Stimulated activated naive CD8-positive, alpha-beta T cell treated with anti-CD3 and anti-CD28 coated beads, Interleukin-15, Interleukin-2, amounts not matched to agents 100 ng/mL and 50 ng/mL, for 24 hours (primary cell): ENCODE results near the gene POSTN.
"Not testable (repeated sequence)": the region's sequence is repeated elsewhere in the genome, so short reads cannot be mapped to it uniquely, and the experiment has no call there.

ENCODE experiments used
- H3K27ac Mint-ChIP-seq: one replicate; pipeline ENCODE4 v1.8.0; 2021; ENCODE audit warnings: mild to moderate bottlenecking, mixed read lengths
- H3K27me3 Mint-ChIP-seq: one replicate; pipeline ENCODE4 v1.8.0; 2021; ENCODE audit warnings: mixed read lengths
- H3K36me3 Mint-ChIP-seq: one replicate; pipeline ENCODE4 v1.8.0; 2021; ENCODE audit warnings: low read depth, mixed read lengths
- H3K4me1 Mint-ChIP-seq: one replicate; pipeline ENCODE4 v1.8.0; 2021; ENCODE audit warnings: low read depth, mixed read lengths
- H3K4me3 Mint-ChIP-seq: one replicate; pipeline ENCODE4 v1.8.0; 2021; ENCODE audit warnings: mild to moderate bottlenecking, mixed read lengths
- H3K9me3 Mint-ChIP-seq: one replicate; pipeline ENCODE4 v1.8.0; 2021; ENCODE audit warnings: mixed read lengths

POSTN gene

GRCh38 chr13:37608750-37609339 is 10.3 kb upstream of the POSTN start:
- no peaks in the 10 kb centered on the region for H3K4me1 Mint-ChIP-seq
- H3K9me3 Mint-ChIP-seq: no peaks in the 10 kb centered on the region
- no peaks in the 10 kb centered on the region for H3K36me3 Mint-ChIP-seq
- H3K27me3 Mint-ChIP-seq: no peaks in the 10 kb centered on the region
- H3K4me3 Mint-ChIP-seq: no peak overlapping the region
- no peak overlapping the region for H3K27ac Mint-ChIP-seq

GRCh38 chr13:37602733-37603381 is 4.3 kb upstream of the POSTN start:
- Mint-ChIP-seq H3K27me3 (peaks cover 4% of the 10 kb centered on the region), H3K4me1 (no peaks in the 10 kb centered on the region)

GRCh38 chr13:37601648-37602440 is 3.3 kb upstream of the POSTN start:
- no peaks in the 10 kb centered on the region for H3K9me3 Mint-ChIP-seq
- no peak overlapping the region for H3K27ac Mint-ChIP-seq
- no peaks in the 10 kb centered on the region for H3K4me1 Mint-ChIP-seq
- H3K4me3 Mint-ChIP-seq: no peak overlapping the region
- no peaks in the 10 kb centered on the region for H3K36me3 Mint-ChIP-seq
- peaks cover 4% of the 10 kb centered on the region for H3K27me3 Mint-ChIP-seq

More at GRCh38 chr13:37602733-37603381, 4.3 kb upstream of the POSTN start:
- H3K4me3 Mint-ChIP-seq: no peak overlapping the region
- no peak overlapping the region for H3K27ac Mint-ChIP-seq
- no peaks in the 10 kb centered on the region for H3K36me3 Mint-ChIP-seq
- H3K9me3 Mint-ChIP-seq: no peaks in the 10 kb centered on the region

DNA sequence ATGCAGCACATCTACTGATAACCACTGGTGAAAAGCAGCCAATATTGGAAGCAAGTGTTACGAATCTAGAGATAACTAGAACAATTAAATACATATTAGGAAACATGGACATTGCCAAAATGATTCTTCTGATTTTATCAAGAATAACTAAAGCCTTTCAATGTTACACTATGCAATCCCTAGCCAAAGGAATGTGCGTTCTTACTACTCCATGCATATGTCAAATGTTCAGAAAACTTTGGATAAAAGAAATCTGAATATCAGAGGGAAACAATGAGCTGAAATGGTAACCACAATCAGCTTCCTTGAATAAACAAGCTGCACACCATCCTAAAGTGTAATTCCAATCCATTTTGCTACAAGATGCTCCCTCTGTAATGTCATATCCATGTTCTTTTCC is 951 bp upstream of the POSTN start:
- Mint-ChIP-seq H3K27me3 (peaks cover 4% of the 10 kb centered on the region), H3K4me3 (no peak overlapping the region), H3K27ac (no peak overlapping the region), H3K36me3 (no peaks in the 10 kb centered on the region), H3K9me3 (no peaks in the 10 kb centered on the region), H3K4me1 (no peaks in the 10 kb centered on the region)

DNA sequence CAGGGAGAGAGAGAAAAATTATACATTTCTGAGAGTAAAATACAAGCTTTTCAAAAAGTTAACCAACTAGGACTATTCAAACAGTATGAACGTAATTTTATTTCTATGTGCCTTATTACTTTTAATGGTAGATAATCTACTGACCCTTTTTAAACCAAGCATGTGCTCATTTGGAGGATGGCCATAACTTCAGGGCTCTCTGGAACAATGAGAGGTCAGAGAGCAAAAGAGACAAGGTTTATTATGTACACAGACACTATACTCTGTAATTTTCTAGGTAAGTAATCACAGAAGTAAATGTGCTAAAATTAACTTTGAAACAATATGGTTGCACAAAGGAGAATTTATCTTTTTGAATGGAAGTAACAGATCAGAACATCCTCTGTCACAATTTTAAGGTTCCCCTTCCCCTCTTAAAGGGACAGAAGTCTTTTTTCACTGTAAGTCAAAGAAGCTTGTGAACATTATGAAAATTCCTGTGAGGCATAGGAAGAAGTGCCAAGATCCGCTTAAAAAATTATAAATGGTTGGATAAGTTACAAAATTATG is 1.0 kb downstream of the POSTN start:
- Mint-ChIP-seq H3K27me3 (no peaks in the 10 kb centered on the region), H3K4me3 (no peak overlapping the region), H3K9me3 (no peaks in the 10 kb centered on the region), H3K27ac (no peak overlapping the region), H3K36me3 (no peaks in the 10 kb centered on the region), H3K4me1 (no peaks in the 10 kb centered on the region)

DNA sequence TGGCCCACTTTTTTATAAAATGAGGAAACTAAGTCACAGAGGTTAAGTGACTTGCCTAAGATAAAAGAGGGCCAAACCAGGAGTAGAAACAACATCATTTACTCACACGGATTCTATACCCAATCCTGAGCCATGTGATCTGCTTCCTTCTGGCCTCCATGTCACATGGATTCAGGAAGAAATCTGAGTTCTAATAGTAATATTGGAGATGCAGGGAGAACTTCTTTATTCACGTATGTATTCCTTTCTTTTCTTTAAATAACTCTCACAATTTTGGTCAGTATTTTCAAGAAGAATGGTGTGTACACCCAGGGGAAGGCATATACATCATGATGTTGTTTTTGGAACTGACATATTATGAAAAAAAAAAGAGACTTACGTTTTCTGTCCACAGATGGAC is 1.8 kb downstream of the POSTN start:
- Mint-ChIP-seq H3K4me1 (no peaks in the 10 kb centered on the region), H3K27ac (no peak overlapping the region), H3K4me3 (no peak overlapping the region), H3K9me3 (no peaks in the 10 kb centered on the region), H3K27me3 (no peaks in the 10 kb centered on the region), H3K36me3 (no peaks in the 10 kb centered on the region)

DNA sequence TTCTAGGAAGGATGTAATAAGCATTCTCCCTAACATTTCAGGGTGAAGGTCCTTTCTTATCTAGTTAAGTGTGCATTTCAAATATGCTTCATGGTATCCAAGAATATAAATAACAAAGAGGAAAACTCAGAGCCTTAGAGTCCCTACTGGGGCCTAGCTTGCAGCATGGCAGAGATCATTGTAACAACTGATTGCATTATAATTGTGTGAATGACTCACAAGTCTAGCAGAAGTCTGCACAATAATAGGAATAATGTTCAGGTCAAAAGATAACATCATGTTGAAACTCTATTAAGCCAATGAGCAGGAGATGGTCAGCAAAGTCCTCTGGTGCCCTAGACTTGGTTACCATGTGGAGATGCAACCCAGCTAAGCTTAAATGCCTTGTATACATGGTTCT is 3.4 kb downstream of the POSTN start:
- Mint-ChIP-seq H3K4me1 (no peaks in the 10 kb centered on the region), H3K27ac (no peak overlapping the region), H3K36me3 (no peaks in the 10 kb centered on the region), H3K27me3 (no peaks in the 10 kb centered on the region), H3K4me3 (no peak overlapping the region), H3K9me3 (no peaks in the 10 kb centered on the region)

DNA sequence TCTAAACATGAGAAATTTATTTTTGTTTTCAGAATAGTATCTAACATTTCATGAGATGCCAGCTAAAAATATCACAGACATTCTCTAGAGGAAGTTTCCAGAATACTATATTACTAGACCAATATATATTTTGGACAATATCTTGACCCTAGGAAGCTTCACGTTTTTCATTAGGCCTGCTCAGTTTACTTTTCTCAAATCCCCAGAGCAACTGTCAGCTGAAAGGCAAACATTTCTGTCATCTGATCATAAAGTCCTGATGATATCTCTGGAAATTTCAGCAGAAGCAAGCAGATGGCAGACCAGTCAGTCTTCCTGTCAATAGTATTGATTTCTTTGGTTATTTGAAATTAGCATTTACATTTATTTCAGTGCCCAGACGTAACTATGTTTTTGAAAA is 4.0 kb downstream of the POSTN start:
- Mint-ChIP-seq H3K36me3 (no peaks in the 10 kb centered on the region), H3K9me3 (no peaks in the 10 kb centered on the region), H3K4me3 (no peak overlapping the region), H3K27ac (no peak overlapping the region), H3K4me1 (no peaks in the 10 kb centered on the region), H3K27me3 (no peaks in the 10 kb centered on the region)

DNA sequence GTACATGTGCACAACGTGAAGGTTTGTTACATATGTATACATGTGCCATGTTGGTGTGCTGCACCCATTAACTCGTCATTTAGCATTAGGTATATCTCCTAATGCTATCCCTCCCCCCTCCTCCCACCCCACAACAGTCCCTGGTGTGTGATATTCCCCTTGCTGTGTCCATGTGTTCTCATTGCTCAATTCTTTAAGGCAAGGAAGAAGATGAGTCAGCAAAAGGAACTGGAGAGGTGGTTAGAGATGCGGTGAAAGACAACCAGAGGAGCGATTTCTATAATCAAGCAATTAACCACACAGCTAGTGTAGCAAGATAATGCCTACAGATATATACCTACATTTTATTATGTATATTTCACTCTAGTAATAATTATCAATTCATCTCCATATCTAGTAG is 9.2 kb downstream of the POSTN start:
- not testable (repeated sequence) for H3K27me3 Mint-ChIP-seq, H3K9me3 Mint-ChIP-seq, H3K4me3 Mint-ChIP-seq, H3K4me1 Mint-ChIP-seq, H3K27ac Mint-ChIP-seq, H3K36me3 Mint-ChIP-seq

DNA sequence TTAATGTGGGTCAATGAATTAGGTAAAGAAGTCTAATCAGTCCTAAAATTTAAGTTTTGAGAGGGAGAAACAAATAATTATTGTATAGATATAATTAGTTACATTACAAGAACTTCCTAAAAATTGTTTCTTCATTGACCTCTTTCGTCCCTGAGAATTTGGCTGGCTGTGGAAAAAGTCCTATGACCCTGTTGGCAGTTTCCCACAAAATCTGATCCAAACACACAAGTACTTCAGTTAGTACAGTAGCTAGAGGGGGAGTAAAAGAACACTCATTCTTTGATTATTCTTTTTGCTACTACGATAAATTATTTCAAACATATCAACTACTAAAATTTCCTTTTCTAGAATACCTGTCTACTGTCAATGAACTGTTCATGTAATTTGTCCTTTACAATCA is 11.3 kb downstream of the POSTN start:
- Mint-ChIP-seq H3K4me3 (no peak overlapping the region), H3K36me3 (no peaks in the 10 kb centered on the region), H3K27me3 (no peaks in the 10 kb centered on the region), H3K4me1 (no peaks in the 10 kb centered on the region), H3K27ac (no peak overlapping the region), H3K9me3 (peaks cover 3% of the 10 kb centered on the region)

DNA sequence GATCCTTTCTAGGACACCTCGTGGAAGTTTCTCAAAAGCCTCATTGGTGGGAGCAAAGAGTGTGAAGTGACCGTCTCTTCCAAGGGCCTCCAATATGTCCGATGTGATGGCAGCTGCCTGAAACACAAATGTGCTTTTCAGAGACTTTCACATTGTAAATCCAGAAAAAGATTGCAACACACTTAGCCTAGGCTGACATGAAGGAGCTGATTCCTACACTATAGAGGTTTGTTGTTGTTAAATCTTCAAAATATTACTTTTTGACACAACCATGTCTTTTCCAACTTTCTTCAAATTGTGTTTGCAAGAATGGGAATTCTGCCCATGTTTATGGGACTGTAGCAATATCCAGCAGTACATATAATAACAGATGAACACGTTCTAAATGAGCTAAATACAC is 12.4 kb downstream of the POSTN start:
- Mint-ChIP-seq H3K27ac (no peak overlapping the region), H3K27me3 (no peaks in the 10 kb centered on the region), H3K36me3 (no peaks in the 10 kb centered on the region), H3K4me1 (no peaks in the 10 kb centered on the region), H3K4me3 (no peak overlapping the region), H3K9me3 (peaks cover 3% of the 10 kb centered on the region)

GRCh38 chr13:37585541-37585940 is 13.0 kb downstream of the POSTN start:
- H3K36me3 Mint-ChIP-seq: no peaks in the 10 kb centered on the region
- H3K27ac Mint-ChIP-seq: no peak overlapping the region
- no peak overlapping the region for H3K4me3 Mint-ChIP-seq
- H3K9me3 Mint-ChIP-seq: peaks cover 3% of the 10 kb centered on the region
- no peaks in the 10 kb centered on the region for H3K27me3 Mint-ChIP-seq
- no peaks in the 10 kb centered on the region for H3K4me1 Mint-ChIP-seq

- Mint-ChIP-seq H3K27me3 (no peaks in the 10 kb centered on the region), H3K4me1 (no peaks in the 10 kb centered on the region), H3K4me3 (no peak overlapping the region), H3K27ac (no peak overlapping the region), H3K9me3 (no peaks in the 10 kb centered on the region), H3K36me3 (no peaks in the 10 kb centered on the region)
These were observed 22.0 kb downstream of the POSTN start for GRCh38 chr13:37576601-37577000.

DNA sequence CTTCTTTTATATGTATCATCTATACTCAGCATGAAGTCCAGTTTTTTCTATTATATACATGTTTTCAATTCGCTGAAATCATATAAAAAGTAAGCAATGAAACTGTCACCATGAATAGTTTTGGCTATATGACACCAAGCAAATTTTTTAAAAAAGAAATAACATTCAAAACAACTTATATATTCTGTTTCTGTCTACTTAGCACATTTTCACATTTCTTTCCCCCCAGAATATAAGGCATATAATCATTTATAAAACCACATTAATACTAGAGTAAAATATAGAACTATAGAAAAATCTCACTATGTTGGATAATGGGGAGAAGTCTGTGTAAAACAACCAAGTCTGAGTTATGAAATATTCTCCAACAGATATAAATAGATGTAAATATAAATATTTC is 33.1 kb downstream of the POSTN start:
- Mint-ChIP-seq H3K4me1 (no peaks in the 10 kb centered on the region), H3K4me3 (no peak overlapping the region), H3K27me3 (no peaks in the 10 kb centered on the region), H3K9me3 (peaks cover 7% of the 10 kb centered on the region), H3K36me3 (no peaks in the 10 kb centered on the region), H3K27ac (no peak overlapping the region)

- no peaks in the 10 kb centered on the region for H3K4me1 Mint-ChIP-seq
- H3K4me3 Mint-ChIP-seq: no peak overlapping the region
- H3K9me3 Mint-ChIP-seq: peaks cover 39% of the 10 kb centered on the region
- no peaks in the 10 kb centered on the region for H3K27me3 Mint-ChIP-seq
- H3K36me3 Mint-ChIP-seq: no peaks in the 10 kb centered on the region
- H3K27ac Mint-ChIP-seq: no peak overlapping the region
These were observed 37.5 kb downstream of the POSTN start for GRCh38 chr13:37561031-37561430.
